Measurements from ENCODE around the gene PKIB.
"Not testable (repeated sequence)": the region's sequence is repeated elsewhere in the genome, so short reads cannot be mapped to it uniquely, and the experiment has no call there.

The PKIB gene

DNA sequence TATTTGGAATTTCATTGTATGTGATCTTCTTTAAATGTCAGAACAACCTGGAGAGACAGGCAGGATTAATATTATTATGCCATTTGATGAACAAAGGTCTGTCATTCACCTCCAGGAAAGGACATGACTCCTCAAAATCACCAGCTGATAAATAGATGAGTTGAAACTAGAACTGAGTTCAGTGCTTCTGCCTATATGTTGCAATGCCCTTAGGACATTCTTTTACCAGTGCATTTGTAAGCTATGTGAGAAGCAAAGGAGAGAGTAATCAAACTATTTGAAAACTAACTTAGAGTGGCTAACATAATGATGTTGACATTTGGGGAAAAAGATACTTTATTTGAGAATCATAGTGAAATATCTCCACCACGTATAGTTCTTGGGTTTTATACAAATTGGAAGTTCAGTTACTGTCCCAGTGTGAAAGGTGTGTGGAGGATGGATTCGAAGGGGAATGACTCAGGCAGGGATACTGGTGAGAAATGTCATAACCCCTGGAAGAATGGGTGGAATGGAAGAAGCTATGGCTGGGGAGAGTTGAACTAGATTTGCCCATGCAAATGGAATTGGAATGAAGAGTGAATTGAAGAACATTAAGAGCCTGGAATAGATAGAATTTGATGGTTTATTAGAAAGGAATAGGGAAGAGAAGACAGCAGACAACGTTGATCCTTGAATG is 21.5 kb downstream of the PKIB start:
- no peak for DNase-seq (ENCODE audit: low read depth)
- TF ChIP-seq POLR2A (IDR thresholded peaks at IDR 0.05; ENCODE audit: extremely low read depth, insufficient read length) (no peak), MYC (IDR thresholded peaks at IDR 0.05; ENCODE audit: low read depth, low read length) (no peak)
- TF ChIP-seq, protein P1, sequence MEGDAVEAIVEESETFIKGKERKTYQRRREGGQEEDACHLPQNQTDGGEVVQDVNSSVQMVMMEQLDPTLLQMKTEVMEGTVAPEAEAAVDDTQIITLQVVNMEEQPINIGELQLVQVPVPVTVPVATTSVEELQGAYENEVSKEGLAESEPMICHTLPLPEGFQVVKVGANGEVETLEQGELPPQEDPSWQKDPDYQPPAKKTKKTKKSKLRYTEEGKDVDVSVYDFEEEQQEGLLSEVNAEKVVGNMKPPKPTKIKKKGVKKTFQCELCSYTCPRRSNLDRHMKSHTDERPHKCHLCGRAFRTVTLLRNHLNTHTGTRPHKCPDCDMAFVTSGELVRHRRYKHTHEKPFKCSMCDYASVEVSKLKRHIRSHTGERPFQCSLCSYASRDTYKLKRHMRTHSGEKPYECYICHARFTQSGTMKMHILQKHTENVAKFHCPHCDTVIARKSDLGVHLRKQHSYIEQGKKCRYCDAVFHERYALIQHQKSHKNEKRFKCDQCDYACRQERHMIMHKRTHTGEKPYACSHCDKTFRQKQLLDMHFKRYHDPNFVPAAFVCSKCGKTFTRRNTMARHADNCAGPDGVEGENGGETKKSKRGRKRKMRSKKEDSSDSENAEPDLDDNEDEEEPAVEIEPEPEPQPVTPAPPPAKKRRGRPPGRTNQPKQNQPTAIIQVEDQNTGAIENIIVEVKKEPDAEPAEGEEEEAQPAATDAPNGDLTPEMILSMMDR (IDR thresholded peaks at IDR 0.05; ENCODE audit: low read depth, low read length) = no peak
- H3K4me3 ChIP-seq (ENCODE audit: low read depth, low read length) = no peak overlapping the region

DNA sequence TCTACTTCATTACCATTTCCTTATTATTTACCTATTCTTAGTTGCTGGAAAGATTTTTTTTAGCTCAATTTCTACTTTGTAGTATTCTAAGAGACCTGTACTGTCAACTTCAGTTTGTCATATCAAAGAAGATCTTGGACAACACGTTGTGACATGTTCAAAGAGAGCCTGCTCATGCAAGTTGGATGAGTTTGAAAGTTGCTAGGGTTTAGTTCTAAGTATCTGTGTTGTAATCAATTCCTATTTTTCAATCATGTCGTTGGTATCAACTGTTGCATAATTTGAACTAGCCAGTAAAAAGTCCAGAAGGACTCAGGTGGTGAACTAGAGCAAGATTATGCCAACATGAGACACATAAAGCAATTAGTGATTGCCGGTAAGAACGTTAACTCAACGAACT is 30.2 kb downstream of the PKIB start:
- DNase-seq (ENCODE audit: low read depth) = no peak
- TF ChIP-seq, protein P2, sequence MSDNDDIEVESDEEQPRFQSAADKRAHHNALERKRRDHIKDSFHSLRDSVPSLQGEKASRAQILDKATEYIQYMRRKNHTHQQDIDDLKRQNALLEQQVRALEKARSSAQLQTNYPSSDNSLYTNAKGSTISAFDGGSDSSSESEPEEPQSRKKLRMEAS (IDR thresholded peaks at IDR 0.05; ENCODE audit: low read depth, low read length) = no peak
- TF ChIP-seq POLR2A (IDR thresholded peaks at IDR 0.05; ENCODE audit: extremely low read depth, insufficient read length) (no peak), MYC (IDR thresholded peaks at IDR 0.05; ENCODE audit: low read depth, low read length) (no peak)
- TF ChIP-seq, protein P1 (IDR thresholded peaks at IDR 0.05; ENCODE audit: low read depth, low read length) = no peak
- H3K4me3 ChIP-seq (ENCODE audit: low read depth, low read length) = no peak overlapping the region

DNA sequence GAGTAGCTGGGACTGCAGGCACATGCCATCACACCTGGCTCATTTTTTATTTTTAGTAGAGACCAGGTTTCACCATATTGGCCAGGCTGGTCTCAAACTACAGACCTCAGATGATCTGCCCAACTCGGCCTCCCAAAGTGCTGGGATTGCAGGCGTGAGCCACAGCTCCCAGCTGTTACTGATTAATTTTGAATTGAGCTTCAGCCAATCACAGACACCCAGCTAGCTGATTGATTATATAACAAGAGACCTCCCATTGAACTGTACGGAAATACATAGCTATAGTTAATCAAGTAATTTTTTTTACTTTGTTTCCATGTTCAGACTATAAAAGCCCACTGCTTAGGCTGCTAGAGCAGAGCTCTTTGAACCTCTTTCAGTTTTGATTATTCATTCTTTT is 31.6 kb downstream of the PKIB start:
- no peak for DNase-seq (ENCODE audit: low read depth)
- no peak for TF ChIP-seq POLR2A (IDR thresholded peaks at IDR 0.05; ENCODE audit: extremely low read depth, insufficient read length)
- TF ChIP-seq, protein P1 (IDR thresholded peaks at IDR 0.05; ENCODE audit: low read depth, low read length) = no peak
- TF ChIP-seq, protein P2 (IDR thresholded peaks at IDR 0.05; ENCODE audit: low read depth, low read length) = no peak
- no peak for TF ChIP-seq MYC (IDR thresholded peaks at IDR 0.05; ENCODE audit: low read depth, low read length)
- H3K4me3 ChIP-seq (ENCODE audit: low read depth, low read length) = no peak overlapping the region

DNA sequence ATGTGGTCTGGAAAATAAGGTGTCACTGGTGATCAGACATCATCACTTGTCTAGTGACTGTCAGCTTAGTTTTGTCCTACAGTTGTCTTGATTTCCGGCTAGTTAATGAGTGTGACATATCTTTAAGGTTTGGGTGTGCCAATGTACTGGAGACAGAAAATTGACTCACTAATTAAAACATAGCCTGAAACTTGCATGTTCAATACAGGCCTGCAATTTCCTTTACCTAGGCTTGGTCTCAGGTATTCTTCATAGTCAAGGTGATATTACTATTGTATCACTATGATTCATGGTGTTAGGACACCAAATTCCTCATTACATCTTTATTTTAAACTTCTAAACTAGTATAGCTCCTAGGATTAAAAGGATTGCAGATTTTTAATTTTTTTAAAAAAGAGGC is 32.4 kb downstream of the PKIB start:
- H3K4me3 ChIP-seq (ENCODE audit: low read depth, low read length); DNase-seq (ENCODE audit: low read depth): not testable (repeated sequence)

DNA sequence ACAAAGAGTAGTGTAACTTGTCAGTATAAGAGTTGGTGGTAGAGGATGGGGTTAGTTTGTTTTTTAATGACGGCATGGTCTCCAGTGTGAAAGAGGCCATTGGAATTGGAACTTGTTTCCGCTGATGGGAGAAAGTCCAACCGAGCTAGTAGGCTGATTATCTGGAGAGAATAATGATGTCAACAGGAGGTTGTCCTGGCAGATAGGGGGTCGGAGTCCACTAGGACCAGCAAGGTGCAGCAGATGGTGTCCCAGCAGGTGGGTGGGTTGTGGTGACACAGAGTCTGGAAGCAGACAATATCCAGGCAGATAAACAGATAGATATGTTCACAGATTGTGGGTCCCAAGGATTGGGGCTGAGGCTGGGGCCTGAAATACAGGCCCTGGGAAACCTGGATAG is 35.1 kb downstream of the PKIB start:
- no peak for DNase-seq (ENCODE audit: low read depth)
- TF ChIP-seq, protein P2 (IDR thresholded peaks at IDR 0.05; ENCODE audit: low read depth, low read length) = no peak
- TF ChIP-seq MYC (IDR thresholded peaks at IDR 0.05; ENCODE audit: low read depth, low read length) (no peak), POLR2A (IDR thresholded peaks at IDR 0.05; ENCODE audit: extremely low read depth, insufficient read length) (no peak)
- TF ChIP-seq, protein P1 (IDR thresholded peaks at IDR 0.05; ENCODE audit: low read depth, low read length) = no peak
- no peak overlapping the region for H3K4me3 ChIP-seq (ENCODE audit: low read depth, low read length)

DNA sequence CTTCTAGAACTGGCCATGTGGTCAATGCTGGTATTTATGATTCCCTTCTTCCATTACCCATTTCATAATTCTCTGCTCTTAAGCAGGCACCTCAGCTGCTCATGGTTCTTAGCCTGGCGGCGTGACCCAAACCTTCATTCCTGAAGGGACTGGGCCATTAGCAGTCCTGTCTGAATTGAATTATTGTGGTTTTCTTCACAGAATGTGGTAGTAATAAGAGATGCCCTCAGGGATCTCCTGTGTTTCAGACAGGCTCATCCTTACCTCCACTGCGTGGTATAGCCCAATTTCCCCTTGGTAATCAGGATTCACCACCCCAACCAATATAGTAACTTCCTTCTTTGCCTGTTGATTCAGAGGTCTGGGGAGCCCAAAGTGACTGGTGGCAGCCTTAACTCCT is 37.6 kb downstream of the PKIB start:
- DNase-seq (ENCODE audit: low read depth) = no peak
- TF ChIP-seq, protein P1 (IDR thresholded peaks at IDR 0.05; ENCODE audit: low read depth, low read length) = no peak
- TF ChIP-seq MYC (IDR thresholded peaks at IDR 0.05; ENCODE audit: low read depth, low read length) = no peak
- no peak for TF ChIP-seq POLR2A (IDR thresholded peaks at IDR 0.05; ENCODE audit: extremely low read depth, insufficient read length)
- TF ChIP-seq, protein P2 (IDR thresholded peaks at IDR 0.05; ENCODE audit: low read depth, low read length) = no peak
- H3K4me3 ChIP-seq (ENCODE audit: low read depth, low read length) = no peak overlapping the region

All from NB4 (cell line).